HEK293 (cell line): ENCODE data around the gene FSCN2.

Source experiments
- CTCF ChIP-seq: fragments of 450-650 bp; formaldehyde crosslinking; IDR thresholded peaks from 2 replicates; pipeline ENCODE4 v1.5.1; 2016; ENCODE audit warnings: missing biosample characterization, missing genetic modification characterization
- MYNN ChIP-seq: fragments of 450-650 bp; formaldehyde crosslinking; IDR thresholded peaks from 2 replicates; pipeline ENCODE4 v1.5.1; 2016; ENCODE audit warnings: missing biosample characterization, missing genetic modification characterization, borderline replicate concordance
- PRDM1 ChIP-seq: fragments of 450-650 bp; formaldehyde crosslinking; IDR thresholded peaks from 2 replicates; pipeline ENCODE4; 2016; ENCODE audit warnings: missing biosample characterization, missing genetic modification characterization
- ZBTB11 ChIP-seq: fragments of 450-650 bp; formaldehyde crosslinking; conservative IDR thresholded peaks from 2 replicates; pipeline ENCODE4 v1.5.1; 2016; ENCODE audit warnings: low read depth, missing biosample characterization, missing genetic modification characterization
- ZBTB17 ChIP-seq: fragments of 450-650 bp; formaldehyde crosslinking; IDR thresholded peaks from 2 replicates; pipeline ENCODE4 v1.5.1; 2016; ENCODE audit warnings: missing biosample characterization, missing genetic modification characterization
- ZNF404 ChIP-seq: fragments of 450-650 bp; formaldehyde crosslinking; IDR thresholded peaks from 2 replicates; pipeline ENCODE4 v1.5.1; 2017; ENCODE audit warnings: missing biosample characterization, missing genetic modification characterization
- ZNF529 ChIP-seq: fragments of 450-650 bp; formaldehyde crosslinking; IDR thresholded peaks from 2 replicates; pipeline ENCODE4 v1.5.1; 2017; ENCODE audit warnings: missing genetic modification characterization, missing biosample characterization; ENCODE audit not compliant: insufficient replicate concordance
- TF ChIP-seq, protein P1 (sequence below): fragments of 450-650 bp; formaldehyde crosslinking; IDR thresholded peaks from 2 replicates; pipeline ENCODE4 v1.5.1; 2016; ENCODE audit warnings: missing biosample characterization, missing genetic modification characterization
- TF ChIP-seq, protein P2 (sequence below): fragments of 450-650 bp; formaldehyde crosslinking; IDR thresholded peaks from 2 replicates; pipeline ENCODE4 v1.5.1; 2016; ENCODE audit warnings: missing biosample characterization, missing genetic modification characterization, low read depth
- TF ChIP-seq, protein P3 (sequence below): fragments of 450-650 bp; formaldehyde crosslinking; IDR thresholded peaks from 2 replicates; pipeline ENCODE4 v1.5.1; 2016; ENCODE audit warnings: missing biosample characterization, missing genetic modification characterization, low read depth

DNA sequence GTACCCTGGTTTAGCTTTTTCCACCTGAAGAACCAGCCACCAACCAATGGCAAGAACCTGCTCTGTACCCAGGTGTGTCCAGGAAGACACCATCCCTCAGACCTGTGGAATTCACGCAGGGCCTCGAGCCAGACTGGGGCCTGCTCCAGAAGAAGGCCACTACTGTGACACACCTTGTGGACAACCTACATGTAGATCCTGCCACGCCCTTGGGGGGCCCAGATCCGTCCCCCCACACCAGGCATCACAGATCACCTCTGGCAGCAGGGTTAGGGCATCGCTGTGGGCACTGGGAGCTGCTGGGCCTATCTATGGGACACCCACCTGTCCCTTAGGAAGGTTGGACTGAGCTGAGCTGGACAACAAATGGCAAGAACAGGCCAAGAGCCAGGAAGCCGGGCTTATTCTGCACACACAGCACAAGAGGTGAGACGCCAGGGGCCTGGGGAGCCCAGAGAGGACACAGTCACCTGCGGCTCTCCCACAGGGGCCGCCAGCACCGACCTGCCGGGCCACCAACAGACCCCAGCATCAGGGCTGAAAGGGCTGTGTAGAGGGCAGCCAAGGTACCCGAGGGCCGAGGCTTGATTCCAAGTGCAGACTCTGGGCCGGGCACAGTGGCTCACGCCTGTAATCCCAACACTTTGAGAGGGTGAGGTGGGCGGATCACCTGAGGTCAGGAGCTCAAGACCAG lies 16.3 kb downstream of the FSCN2 start:
- no peak for TF ChIP-seq ZNF404 (tag by site-specific recombination)
- TF ChIP-seq, protein P1, sequence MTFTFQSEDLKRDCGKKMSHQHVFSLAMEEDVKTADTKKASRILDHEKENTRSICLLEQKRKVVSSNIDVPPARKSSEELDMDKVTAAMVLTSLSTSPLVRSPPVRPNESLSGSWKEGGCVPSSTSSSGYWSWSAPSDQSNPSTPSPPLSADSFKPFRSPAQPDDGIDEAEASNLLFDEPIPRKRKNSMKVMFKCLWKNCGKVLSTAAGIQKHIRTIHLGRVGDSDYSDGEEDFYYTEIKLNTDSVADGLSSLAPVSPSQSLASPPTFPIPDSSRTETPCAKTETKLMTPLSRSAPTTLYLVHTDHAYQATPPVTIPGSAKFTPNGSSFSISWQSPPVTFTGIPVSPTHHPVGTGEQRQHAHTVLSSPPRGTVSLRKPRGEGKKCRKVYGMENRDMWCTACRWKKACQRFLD (tag by site-specific recombination), result no peak
- TF ChIP-seq CTCF (tag by site-specific recombination), result no peak
- no peak for TF ChIP-seq PRDM1 (tag by site-specific recombination)
- TF ChIP-seq, protein P2, sequence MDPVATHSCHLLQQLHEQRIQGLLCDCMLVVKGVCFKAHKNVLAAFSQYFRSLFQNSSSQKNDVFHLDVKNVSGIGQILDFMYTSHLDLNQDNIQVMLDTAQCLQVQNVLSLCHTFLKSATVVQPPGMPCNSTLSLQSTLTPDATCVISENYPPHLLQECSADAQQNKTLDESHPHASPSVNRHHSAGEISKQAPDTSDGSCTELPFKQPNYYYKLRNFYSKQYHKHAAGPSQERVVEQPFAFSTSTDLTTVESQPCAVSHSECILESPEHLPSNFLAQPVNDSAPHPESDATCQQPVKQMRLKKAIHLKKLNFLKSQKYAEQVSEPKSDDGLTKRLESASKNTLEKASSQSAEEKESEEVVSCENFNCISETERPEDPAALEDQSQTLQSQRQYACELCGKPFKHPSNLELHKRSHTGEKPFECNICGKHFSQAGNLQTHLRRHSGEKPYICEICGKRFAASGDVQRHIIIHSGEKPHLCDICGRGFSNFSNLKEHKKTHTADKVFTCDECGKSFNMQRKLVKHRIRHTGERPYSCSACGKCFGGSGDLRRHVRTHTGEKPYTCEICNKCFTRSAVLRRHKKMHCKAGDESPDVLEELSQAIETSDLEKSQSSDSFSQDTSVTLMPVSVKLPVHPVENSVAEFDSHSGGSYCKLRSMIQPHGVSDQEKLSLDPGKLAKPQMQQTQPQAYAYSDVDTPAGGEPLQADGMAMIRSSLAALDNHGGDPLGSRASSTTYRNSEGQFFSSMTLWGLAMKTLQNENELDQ (tag by site-specific recombination), result no peak
- no peak for TF ChIP-seq MYNN (tag by site-specific recombination)
- TF ChIP-seq ZBTB17 (tag by site-specific recombination), result no peak
- no peak for TF ChIP-seq ZNF529
- TF ChIP-seq ZBTB11 (tag by site-specific recombination), result no peak
- TF ChIP-seq, protein P3, sequence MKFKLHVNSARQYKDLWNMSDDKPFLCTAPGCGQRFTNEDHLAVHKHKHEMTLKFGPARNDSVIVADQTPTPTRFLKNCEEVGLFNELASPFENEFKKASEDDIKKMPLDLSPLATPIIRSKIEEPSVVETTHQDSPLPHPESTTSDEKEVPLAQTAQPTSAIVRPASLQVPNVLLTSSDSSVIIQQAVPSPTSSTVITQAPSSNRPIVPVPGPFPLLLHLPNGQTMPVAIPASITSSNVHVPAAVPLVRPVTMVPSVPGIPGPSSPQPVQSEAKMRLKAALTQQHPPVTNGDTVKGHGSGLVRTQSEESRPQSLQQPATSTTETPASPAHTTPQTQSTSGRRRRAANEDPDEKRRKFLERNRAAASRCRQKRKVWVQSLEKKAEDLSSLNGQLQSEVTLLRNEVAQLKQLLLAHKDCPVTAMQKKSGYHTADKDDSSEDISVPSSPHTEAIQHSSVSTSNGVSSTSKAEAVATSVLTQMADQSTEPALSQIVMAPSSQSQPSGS (tag by site-specific recombination), result no peak
